HG02610 (cell line): ENCODE measurements around the gene PIK3IP1.

Experiments used
- ATAC-seq: cut with Tn5 transposase; IDR thresholded peaks from one replicate; pipeline ENCODE4 v1.9.1; 2021; ENCODE audit warnings: mild to moderate bottlenecking, moderate library complexity; ENCODE audit not compliant: unreplicated experiment

Gene PIK3IP1

DNA sequence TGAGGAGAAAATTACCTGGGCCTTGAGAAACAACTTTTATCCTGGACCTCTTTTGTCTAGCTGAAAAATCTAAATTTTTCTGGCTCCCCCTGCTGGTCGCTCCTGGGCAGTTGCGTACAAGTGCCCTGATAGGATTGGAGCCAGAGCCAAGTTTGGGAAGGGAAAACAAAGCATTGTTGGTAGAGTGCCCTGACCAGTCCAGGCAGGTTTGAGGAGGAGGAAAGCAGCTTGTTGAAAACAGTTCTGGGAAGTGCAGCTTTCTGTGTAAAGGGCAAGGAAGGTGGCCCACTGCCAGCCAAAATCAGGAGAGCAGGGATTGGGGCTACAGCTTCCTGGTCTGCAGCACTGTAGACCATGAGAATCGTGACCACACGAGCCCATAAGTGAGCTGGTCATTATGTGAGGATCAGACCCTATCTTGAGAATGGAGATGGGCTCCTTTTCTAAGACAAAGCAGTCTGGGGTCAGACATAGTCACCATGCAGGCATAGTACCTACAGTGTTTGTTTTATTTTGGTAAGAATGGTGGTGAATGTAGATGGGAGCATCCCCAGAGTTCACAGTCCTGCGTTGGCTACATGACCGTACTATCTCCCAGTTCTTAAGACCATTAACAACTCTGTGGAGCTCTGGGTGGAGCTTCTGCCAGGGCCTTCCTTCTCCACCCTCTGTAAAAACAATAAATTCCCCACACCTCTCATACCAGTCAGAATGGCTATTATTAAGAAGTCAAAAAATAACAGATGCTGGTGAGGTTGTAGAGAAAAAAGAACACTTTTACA is 21.3 kb upstream of the PIK3IP1 start:
- no peak for ATAC-seq

DNA sequence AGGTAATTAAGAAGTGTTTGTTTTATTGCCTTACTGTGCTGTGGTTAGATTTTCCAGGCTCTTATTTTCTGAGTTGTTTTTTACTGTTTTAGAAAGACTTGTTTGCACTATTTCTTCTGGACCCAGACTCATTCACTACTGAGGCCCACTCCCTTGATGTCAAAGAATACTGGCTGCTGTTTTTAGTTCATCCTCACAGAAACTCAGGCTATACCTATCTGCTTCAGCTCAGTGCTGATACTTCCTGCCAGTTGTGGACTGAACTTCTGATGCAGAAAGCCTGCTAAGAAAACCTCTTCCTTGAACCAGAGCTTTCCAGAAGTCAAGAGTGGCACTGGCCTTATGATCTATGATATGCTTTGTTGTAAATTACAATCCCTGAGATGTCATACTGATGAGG is 15.9 kb upstream of the PIK3IP1 start:
- no peak for ATAC-seq

DNA sequence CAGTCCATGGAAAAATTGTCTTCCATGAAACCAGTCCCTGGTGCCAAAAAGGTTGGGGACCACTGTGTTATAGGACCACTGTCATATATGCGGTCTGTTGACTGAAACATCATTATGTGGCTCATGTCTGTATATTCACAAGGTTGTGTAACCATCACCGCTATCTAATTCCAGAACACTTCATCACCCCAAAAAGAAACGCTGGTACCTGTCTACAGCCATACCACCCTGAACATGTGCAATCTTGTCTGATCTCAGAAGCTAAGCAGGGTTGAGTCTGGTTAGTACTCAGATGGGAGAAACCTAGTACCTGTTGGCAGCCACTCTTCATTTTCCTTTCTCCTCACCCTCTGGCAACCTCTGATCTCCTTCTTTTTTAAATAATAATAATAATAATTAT is 12.9 kb upstream of the PIK3IP1 start:
- ATAC-seq, result no peak

DNA sequence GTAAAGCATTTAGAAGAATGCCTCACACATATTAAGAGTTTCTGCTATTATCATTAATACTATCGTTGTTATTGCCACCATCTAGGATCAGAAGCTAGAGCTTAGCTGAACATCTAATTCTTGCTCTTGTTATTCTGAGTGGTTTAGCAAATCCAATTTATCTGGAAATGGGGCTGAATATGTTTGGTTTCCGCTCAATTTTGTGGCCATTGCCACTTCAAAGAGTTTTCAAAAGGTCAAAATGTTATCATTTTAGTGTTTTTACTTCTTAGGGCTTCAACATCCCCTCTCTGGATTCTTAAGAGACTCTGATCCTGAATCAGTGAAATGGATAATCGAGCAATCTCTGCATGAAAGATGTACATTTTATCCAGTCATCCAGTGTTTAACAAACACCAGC is 10.2 kb upstream of the PIK3IP1 start:
- no peak for ATAC-seq

DNA sequence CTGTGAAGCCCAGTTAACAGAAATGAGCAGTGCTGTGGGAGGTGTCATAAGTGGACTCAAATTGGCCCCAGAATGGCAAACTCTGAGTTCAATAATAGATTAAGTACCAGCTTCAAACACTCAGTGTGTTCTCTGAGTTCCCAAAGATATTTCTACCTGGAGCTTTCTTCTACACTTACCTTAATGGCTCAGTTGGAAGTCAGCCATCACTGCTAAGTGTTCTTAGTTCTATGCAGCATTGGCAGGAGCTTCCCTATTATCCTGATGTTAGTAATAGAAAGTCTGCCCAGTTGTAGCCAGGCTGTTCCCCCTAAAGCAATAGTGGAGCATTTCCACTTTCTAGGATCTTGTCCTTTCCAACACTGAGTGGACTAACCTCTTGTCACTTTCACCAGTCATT is 9.7 kb upstream of the PIK3IP1 start:
- no peak for ATAC-seq

DNA sequence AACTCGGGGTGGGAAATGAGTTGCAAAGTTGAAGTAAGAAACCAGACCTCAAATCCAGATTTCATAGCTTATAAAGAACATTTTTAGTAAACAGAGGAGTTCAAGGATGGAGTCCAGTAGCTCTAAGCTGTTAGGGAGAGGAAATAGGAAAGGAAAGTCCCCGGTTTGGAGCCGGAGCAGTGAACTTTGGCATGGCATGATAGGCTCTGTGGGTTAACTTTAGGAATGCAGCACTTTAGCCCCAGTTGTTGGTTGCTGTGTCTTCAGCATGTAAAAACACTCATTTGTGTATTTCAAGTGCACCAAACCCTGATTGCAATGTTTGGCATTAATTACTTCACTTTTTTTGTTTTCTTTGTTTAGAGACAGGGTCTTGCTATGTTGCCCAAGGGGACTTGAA is 8.6 kb upstream of the PIK3IP1 start:
- ATAC-seq, result no peak

DNA sequence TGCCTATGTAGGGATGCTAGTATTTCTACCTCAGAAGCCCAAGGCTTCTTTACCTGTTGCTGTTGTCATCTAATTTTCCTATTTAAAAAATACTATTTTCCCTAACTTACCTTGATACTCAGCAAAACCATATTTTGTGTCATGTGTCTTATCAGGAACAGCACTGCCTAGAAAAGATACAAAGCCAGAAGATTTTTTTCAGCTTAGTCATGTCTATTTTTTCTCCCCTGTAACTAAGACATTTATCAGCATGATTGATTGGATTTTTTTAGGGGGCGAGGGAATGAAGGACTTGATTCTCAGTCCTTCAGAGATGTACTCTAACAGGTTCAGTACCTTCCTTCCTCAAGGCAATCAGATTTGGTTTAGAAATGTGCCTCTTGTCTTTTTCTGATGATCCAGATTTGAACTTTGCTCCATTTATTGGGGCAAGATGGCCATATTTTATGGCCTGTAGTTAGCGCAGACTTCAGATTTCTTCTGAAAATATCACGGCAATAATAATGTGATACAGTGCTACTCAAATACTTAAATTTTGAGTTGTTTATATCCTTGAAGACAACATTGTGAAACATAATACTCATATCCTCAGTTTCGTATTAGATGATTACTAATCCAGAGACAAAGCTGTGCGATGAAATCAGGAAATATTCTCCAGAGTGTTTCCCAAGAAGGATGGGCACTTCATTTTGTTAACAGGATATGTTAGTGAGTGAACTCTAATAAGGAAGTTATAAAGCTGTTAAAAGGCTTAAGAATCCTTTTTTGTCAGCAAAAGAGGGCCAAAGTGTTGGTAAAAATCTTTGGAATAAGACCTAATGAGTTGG is 3.8 kb upstream of the PIK3IP1 start:
- no peak for ATAC-seq

DNA sequence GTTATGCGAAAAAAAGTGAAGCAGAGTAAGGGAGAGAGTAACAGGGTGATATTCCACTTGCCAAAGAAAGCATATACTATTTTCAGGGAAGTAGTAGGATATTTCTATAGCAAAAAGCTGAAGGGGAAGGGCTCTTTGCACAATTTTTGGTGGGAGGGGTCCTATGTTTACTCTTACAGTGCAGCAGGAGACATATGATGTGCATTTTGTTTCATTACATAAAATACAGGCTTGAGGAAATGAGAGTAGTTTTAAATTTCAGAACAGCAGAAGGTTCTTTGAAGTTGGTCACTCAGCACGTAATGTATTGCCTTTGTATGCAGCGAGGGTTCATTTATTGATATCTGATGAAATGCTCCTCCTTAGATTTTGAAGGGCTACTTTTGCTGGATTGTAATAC is 3.1 kb upstream of the PIK3IP1 start:
- ATAC-seq, result no peak

DNA sequence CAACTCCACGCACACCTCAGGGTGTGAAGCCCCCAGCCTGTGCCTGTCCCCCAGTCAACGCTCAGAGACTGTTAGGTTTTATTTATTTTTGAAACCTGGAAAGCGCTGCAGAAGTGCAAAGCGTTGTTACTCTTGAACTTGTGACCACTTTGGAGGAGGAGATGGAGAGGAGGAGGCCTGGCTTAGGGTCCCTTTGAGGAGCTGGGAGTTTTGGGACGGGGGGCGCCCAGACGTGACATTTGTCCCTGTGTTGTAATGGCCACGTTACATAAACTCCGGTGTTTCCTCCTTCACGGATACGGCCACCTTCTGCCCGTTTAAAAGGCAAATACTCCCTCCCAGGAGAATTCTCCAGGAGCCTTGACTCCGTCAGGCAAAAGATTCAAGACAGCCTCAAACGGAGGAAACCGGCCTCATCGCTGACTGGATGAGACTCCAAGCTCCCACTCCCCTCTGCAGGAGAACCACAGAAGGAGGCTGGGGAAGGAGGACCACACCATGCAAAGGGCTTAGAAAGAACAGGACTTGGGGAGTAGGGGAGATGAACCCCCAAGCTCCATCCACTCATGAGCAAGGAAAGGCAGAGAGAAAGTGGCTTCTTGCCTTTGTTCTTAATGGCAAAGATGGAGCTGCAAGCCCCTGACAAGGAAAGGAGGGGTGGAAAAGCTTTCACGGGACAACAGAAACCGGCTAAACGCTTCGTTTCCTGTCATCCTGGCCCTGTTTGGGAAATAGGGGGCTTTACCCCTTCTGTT is 630 bp downstream of the PIK3IP1 start:
- no peak for ATAC-seq

DNA sequence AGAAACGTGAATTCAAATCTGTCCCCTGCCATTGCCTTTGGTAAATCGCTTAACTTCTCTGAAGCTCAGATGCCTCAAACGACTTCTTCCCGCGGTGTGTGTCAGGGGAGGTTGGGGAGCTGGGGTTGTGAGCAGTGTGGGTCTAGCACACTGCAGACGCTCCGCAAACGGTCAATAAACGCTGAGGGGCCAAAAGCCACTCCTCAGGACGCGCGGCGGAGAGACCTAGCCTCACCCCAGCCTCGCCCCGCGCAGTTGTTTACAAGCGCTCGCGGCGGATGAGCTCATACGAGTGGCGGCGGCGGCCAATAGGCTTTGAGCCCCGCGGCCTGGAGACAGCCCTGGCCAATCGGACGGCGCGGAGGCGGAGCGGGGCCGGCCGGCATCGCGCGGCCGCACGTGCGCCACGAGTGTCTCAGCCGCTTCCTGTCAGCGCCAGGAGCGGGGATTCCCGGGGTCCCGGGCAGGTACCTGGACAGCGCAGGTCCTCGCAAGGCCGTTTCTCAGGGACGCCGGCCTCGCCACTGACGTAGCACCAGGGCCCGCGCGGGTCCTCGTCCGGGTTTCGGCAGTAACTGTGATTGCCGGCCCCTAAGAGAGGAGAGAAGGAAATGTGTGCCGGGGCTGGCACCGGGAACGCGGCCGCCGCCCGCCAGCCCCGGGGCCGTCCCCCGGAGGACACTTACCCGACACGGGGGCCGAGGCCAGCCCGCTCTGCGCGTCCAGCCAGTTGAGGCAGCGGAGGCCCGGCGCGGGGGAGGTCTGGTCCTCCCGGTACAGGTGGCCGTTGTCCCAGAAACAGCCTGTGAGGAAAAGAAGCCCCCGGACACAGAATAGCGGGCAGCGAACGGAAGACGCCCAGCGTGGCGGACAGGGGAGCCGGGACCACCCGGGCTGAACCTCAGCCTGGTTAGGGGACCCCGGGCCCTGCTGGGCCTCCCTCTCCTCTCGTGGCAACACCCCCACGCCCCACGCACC is 1.5 kb downstream of the PIK3IP1 start:
- peak; percentile 90 for ATAC-seq

DNA sequence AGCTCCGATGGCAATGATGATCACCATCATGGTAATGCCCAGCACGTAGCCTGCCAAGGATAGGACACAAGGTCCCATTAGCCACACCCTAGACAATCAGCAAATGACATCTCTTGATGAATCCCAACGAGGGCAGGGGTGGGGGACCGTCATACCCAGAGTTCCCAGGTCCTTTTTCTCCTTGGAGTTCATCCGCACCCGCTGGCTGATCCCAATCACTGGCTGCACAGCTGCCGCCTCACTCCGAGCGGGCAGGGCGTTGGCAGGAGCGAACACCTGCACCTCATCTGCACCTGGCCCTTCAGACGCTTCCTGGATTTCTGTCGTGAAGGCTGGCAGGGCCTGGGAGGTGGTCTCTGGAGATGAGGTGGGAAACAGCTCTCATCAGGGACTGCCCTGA is 2.9 kb downstream of the PIK3IP1 start:
- ATAC-seq, result no peak

DNA sequence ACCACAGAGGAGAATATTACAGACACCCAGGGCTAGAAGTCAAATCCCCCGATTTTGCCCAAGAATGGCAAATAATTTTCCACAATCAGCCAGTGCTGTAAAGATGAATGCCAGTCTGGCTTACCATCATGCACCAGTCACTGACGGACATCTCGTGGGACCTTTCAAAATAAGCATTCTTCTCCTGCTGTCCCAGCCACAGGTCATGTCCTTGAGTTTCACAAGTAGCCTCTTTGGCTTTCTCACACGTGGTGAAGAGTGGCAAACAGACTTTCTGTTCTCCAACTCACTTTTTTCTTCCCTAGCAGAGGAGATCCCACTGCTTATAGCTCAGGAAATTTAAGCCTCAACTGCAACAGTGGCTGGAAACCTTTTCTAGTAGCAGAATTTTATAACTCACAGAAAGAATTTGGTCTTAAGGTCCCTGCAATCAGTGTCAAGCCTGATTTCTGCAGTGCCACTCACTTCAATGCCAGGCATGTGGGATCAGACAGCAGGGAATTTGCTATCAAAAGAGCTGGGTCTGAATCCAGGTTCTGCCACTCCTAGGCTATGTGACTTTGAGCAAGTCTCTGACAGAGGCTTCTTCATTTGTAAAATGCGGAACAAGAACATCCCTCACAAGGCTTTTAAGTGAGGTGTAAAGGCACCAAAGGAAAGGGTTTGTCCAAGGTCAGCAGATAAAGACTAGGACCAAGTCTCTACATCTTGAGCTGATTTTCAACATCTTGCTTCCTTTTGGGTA is 3.6 kb downstream of the PIK3IP1 start:
- ATAC-seq, result no peak

DNA sequence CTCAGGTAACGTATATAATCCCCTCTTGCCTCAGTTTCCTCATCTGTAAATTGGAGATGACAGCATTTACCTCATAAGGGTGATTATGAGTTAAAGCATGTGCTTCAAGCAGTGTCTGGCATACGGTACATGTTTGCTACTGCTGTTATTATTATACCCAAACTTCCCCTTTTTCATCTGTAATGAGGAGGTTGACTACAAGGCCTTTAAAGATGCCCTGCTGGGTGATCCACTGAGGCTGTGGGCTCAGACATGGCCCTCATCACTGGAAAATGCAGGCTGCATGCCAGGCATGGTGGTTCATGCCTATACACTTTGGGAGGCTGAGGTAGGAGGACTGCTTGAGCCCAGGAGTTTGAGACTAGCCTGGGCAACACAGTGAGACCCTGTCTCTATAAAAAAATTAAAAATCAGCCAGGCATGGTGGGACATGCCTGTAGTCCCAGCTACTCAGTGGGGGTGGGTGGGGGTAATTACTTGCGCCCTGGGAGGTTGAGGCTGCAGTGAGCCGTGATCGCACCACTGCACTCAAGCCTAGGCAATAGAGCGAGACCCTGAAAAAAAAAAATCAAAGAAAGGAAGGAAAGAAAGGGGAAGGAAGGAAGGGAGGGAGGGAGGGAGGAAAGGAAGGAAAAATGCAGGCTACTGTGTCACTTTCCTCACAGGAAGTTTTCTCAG is 4.3 kb downstream of the PIK3IP1 start:
- ATAC-seq, result no peak

DNA sequence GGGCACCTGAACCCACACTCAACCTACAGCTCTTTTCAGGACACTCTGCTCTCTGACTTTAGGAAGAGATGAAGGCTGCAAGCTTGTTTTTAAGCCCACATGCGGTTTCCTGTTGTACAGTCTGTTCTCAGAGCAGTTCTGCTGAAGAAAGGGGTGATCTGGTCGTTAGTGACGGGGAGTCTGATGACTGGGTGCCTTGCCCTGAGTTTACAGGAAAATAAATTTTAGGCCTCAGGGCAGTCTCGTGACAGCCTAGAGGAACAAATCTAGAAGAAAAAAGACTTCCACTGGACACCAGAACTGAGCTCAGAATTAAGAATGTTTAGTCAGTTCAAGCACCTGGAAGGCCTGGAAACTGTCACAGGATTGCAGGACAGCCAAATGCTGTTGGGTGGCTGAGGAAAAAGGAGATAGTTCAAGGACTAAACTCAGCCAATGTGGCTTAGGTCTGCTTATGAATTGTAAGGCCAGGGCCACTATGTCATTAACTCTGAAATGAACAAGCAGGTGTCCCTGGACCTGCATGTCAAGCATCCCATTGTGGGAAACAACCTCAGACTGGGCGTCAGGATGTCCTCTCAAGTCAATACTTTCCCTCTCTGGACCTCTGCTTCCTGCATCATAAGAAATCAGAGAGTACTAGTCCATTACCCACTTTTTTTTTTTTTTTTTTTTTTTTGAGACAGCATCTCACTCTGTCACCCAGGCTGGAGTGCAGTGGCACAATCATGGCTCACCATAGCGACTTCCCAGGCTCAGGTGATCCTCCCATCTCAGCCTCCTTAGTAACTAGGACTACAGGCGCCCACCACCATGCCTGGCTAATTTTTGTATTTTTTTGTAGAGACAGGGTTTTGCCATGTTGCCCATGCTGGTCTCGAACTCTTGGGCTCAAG is 5.7 kb downstream of the PIK3IP1 start:
- no peak for ATAC-seq

DNA sequence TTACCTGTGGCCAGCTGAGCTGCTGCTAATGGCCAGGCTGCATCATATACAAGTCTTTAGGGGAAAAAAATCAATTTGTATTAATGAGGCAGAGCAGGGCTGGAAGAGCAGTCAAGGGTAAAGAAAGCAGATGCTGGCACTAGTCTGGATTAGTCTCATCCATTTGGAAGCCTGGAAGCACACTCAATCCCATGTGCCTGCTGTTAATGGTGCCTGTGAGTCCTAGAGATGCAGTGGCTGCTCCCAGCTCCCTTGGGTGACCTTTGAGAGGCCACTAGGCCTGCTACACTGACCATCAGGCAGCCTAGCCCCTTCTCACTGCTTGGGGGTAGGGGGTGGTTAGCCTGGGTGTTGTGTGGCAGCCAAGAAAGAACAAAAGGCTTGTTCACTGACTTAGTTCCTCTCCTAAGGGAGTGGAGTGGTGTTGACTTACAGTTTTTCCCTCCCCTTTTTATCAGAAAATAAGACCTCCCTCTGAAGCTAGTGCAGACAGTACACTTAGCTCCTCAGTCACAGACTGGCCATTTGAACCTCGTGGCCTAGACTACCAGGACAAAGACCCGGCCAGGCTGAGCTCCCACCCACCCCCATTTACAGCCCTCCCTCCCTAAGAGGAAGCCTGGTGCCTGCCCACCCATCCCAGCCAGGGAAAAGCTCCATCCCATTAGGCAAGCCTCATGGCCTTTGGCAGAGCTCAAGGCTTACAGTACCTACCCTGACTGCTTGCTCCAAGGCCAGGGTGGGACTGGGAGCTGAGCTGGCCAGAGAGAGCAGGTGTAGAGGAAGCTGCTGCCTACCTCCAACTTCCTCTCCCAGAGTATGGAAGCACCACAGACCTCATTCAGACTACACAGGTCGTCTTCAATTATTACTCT is 7.8 kb downstream of the PIK3IP1 start:
- ATAC-seq, result no peak

DNA sequence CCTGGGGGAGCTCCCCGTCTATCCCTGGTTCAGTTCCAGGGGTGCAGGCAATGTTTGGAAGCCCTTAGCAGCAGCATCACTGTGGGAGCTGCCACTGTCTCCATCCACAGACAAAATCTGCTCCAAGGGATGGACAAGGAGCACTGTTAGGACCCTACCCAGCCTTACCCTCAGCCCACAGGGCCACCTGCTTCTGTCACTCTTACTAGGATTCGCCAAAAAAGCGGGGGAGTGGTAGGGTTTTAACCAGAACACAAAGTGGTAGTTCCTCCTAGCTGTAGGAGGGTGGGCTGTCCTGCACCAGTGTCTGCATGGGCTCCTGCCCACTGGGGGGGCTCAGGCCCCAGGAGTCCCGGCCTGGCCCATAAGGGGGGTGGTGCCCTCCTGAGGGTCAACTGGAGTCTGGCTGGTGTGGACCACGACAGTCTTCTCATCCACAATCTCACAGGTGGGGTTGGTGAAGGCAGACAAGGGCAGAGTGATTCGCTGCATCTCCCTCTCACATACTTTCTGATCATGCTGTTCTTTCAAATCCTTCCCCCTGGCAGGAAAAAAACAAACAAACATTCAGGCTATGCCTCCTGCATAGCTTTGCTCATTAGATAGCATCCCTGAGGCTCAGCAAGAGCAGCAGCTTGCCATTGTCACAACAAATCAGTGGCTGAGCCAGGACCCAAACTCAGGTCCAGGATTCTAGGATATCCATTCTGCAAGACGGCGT is 9.4 kb downstream of the PIK3IP1 start:
- ATAC-seq, result no peak

DNA sequence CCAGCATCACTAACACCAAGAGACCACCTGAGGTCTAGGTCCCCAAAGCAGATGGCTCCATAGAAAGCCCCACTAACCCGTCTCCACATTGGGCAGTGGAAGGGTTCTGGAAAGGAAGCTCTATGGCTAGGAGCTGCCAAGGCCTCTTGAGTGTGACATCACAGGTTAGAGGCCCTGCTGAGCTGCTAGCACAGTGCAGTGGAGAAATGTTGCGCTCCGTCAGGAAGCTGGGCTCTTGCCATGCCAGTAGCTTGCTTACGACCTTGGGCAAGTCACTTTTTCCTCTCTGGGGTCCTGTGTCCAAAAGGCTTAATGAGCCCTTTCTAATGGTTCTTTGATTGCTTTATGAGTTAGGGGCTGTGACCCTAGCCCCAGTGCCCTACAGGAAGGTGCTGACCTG is 10.6 kb downstream of the PIK3IP1 start:
- ATAC-seq, result no peak
